Fibroblast of gingiva (primary cell): ENCODE data around the gene FRMD4A.
"Not testable (repeated sequence)": the region's sequence is repeated elsewhere in the genome, so short reads cannot be mapped to it uniquely, and the experiment has no call there.

Experiments
- DNase-seq: peaks from one replicate; pipeline ENCODE4 v3.0.0-alpha.2; 2011; ENCODE audit warnings: low read depth

The FRMD4A gene

DNA sequence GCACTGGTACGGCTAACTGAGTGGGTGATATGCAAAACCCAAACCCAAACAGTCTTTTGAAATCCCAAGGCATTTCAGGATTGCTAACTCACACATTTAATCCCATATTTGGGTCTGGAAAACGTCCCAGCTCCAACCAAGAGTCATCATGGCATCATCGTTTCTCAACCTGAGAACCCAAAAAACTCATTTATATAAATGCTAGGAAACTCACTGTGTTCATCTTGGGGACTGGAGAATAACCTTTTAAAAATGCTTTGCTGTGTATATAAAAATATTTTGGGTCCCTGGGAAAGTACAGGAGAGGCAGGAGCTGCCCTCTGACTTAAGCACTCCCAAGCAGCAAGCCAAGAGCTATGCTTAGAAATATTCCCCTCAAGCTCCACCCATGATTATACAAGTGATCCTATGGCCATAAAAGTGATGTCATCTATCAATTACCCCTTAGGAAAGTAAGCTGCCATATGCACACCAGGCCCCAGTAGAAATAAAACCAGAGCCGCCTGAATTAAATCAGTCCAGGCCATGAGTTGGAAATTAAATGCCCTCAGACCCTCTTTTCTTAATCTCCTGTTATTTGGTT lies 352.1 kb downstream of the FRMD4A start:
- peak; percentile 94 for DNase-seq

DNA sequence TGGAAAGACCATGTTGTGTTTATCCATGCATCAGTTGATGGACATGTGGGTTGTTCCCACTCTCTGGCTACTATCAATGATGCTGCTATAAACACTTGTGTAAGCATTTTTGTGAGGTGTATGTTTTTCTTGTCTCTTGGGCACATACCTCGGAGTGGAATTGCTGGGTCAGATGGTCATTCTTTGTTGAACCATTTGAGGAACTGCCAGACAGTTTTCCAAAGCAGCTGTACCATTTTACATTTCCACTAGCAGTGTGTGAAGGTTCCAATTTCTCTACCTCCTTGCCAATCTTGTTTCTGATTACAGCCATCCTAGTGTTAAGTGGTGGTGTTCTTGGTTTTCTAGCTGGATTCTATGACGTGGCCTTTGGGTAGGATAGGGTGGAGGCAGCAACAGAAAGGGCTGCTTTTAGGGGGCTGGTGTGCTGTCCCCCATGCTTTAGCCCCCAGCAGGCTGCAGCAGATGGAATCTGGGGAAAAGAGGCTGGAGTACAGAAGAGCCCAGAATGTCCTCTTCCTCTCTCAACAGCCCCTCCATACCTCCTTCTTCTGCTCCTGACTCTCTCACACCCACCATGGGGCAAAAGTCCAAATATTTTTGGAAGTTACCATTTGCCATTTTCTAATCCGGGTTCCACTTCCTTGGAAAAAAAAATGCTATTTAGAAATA lies 352.7 kb downstream of the FRMD4A start:
- DNase-seq, result peak; percentile 17

DNA sequence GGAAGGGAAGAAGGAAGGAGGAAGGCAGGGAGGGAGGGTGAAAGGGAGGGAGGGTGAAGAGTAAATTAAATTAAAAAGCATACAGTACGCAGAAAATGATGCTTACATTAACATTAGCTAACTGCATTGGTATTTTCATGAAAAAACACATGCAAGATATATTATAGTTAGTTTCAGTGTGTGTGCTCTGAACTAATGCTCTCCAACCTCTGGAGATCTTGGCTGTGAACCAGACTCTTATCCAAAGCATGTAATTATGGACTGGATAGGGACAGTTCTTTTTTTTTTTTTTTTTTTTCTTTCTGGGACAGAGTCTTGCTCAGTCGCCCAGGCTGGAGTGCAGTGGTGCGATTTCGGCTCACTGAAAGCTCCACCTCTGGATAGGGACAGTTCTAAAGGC lies 357.0 kb downstream of the FRMD4A start:
- DNase-seq, result no peak

DNA sequence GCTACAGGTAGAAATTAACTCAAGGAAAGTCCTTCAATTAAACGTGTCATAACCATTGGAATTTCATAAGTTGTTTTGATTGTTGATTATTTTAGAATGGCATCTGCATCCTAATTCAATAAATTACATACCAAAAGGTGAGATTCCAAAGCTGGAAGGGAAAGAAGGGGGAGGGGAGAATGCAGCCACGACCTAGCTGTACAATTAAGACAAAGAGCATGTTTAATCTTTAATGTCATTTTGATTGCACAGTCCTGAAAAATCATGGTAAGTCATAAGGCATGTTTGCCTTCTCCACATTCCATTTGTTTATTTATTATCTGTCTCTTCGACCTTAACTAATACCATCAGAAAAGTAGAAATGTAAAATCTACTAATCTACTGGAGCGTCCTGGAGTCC lies 358.1 kb downstream of the FRMD4A start:
- DNase-seq, result no peak

DNA sequence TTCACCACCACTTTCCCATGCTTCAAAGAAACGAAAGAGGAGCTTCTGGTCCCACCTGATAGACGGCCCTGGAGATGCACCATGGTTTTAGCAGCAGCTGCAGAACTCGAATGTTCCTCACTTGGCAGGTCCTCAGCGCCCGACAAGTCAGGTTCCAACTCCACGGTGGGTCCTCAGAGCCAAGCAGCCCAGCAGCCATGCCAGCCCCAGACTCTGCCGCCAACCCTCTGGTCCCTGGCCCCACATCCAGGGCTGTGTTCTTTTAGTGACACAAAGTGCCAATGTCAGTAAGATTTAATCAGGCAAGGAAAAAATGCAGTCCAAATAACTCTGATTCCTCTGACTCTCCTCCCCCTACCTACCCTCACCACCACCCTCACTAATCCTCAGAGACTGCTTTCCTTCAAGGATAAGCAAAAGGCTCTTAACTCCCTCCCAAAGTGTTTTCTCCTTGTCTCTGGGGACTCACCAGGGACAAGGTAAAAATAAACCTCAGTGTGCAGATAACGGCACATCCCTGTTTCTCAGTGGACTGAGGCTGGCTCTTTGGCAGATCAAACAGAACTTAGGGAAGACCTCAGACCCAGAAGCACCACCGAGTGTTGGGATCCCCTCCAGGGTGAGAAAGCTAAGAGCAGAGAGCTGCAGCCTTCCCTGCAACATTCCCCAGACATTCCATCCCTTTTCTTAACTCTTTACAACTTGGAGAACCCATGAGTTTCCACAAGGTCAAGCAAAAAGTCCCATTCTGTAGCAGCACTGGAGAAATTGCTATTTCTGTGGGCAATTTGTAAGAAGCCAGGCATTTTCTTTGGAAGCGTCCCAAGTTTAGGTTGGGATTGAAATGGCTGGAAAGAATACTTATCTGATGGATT lies 358.9 kb downstream of the FRMD4A start:
- DNase-seq, result no peak

DNA sequence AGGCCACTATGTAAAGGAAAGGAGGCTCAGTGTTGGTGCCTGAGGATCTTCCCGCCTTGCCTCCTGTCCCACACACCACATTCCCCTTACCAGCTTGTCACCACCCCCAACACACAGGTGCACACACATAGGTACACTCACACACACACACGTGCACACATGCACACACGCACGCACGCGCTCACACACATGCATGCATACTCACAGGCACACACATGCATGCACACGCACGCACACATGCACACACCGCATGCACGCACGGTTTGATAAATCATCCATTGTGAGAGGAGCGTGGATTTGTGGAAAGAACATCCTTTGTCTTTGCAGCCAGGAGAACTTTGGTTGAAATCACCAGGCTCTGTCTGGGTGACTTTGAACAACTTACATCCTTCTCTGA lies 359.8 kb downstream of the FRMD4A start:
- DNase-seq, result no peak

DNA sequence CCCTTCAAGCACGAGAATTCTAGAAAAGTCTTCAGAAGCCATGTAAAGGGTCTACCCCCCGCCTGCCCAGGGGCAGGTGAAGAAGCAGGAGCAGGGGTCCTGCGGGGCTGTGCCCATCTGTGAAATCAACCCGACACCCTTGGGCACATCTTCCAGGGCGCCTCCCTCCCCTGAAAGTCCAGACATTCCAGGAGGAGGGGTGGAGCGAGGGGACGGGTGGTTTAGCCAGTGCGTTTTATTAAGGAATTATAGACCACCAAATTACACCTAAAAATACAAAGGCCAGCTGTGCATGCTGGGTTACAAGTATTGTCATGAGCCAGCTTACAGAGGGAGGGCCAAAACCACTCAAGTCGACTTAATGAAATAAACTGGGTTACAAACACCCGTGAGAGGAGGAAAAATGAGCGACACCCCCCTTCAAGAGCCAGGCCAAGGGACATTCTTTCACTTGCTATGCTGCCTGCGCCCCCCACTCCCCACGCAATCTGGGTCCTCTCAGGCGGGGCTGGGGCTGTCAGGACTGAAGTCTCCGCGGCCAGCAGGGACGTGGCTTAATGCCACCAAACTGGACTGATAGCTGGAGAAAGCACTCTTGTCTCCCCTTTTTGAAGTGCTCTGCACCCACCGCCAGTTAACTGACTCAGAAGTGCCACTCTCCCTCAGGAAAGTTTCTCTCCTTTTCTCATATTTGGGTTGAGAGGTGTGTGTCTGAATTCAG lies 360.3 kb downstream of the FRMD4A start:
- no peak for DNase-seq

DNA sequence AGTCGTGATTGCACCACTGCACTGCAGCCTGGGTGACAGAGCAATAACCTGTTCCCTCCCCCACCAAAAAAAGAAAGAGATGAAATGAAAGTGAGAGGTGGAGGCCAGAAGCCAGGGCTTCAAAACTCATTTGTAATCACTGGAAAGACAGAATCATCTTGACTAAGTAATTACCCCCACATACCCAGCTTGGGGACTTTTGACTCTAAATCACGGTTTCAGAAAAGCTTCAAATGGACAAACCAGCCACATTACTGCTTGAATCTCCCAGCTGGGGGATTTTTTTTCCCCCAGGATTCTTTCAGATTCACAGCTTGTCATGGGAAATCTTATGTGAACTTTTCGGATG lies 361.0 kb downstream of the FRMD4A start:
- DNase-seq, result no peak

DNA sequence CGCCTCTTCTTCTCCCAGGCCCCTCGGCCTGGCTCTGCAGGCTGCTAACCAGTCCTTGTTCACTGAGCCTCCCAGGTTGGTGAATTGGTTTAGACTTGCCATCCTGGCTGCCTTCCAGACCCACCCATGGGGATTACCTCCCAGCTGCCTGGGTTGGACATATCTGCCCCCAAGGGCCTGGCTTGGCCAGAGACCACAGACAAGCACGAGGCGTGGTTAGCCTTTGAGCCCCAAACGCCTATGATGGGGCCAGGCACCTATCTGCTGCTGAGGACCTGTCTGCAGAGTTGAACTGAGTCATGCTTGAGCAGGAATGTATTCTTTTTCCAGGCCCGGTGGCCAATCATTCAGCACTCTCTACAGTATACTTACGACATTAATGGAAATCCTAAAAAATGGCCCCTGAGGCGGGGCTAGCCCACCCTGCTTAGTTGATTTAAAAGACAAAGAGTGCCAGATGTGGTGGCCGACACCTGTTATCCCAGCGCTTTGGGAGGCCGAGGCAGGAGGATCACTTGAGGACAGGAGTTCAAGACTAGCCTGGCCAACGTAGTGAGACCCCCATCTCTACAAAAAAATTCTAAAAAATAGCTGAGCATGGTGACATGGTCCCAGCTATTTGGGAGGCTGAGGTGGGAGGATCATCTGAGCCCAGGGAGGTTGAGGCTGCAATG lies 361.5 kb downstream of the FRMD4A start:
- no peak for DNase-seq

DNA sequence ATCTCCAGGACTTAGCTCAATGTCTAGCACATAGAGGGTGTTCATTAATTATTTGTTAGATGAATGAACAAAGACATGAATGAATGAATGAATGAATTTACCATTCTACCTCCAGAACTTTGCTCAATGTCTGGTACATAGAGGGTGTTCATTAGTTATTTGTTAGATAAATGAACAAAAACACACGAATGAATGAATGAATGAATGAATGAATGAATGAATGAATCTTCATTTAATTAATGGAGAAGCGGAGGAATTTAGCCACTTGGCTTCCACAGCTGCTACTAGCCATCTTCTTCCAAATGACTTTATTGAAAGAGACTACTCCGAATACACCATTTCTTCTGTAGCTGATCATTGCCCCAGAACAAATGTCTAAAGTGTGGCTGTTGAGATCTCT lies 368.9 kb downstream of the FRMD4A start:
- DNase-seq, result no peak

DNA sequence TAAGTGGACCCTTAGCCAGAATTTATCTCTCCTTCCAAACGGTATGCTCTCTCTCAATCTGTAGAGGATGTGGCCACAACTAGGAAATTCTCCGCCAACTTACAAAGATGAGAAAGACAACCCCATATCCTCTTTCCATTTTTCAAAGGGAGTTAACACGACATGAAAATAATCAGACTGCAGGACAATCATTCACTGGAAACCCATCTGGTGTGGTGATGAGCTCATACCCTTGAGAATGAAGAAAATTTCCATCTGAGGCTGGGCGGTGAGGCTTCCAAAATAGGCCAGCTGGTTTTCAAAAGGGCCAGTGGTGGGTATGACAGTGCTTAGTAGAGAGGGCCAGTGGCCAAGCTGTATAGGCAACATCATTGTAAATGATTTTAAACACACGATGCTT lies 369.6 kb downstream of the FRMD4A start:
- peak; percentile 94 for DNase-seq

DNA sequence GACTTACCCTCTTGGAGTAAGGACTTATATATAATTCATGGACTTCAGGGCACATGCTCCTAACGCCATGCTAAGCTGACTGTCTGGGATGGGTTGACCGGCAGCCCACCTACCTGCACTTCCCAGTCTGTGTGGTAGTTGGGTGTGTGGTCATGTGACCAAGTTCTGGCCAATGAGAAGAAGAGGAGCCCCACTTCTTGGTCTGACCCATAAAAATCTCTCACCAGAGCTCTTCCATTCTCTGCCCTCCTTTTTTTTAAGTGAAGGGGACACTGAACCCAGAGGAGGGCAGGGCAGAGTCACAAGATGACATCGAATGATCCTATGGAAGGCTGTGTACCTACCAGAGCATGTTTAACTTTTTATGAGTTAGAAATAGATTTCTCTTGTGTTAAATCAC lies 370.1 kb downstream of the FRMD4A start:
- DNase-seq, result no peak

DNA sequence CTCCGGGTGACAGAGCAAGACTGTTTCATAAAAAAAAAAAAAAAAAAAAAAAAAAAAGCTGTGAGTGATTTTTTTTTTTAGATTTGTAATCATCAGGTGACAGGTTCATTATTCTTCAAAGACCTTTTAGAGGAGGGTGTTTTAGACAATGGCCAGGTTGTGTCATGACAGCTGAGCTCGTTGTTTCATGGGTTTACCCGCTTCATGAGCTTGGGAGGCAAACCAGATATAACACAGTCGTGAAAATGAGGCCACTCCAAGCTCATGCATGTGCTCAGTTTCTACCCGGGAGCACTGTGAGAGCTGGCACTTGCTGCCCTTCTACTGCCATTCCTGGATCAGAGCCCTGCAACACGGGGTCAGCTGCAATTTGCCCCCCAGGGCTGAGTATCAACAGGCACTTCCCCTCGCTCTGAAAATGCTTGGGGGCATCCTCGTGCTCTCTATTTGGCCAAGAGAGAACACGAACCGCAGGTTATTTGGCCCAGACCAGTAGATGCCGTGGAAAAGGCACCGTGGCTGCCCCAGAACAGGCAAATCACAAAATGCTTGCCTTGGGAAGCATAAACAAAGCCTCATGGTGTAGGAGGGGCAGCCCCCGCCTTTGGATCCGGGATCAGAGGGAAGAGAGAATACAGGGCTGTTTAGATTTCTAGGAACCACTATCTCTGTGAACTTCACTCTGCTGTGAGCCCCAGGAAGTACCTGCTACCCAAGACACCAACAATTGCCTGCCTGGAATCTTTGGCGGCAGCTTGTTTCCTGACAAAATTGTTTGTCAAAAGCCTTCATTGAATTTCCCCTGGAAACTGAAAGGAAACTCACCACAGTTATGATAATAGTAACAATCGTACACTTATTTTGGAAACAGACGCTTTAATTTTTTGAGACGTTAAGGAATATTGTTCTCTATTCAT lies 371.0 kb downstream of the FRMD4A start:
- DNase-seq, result no peak

DNA sequence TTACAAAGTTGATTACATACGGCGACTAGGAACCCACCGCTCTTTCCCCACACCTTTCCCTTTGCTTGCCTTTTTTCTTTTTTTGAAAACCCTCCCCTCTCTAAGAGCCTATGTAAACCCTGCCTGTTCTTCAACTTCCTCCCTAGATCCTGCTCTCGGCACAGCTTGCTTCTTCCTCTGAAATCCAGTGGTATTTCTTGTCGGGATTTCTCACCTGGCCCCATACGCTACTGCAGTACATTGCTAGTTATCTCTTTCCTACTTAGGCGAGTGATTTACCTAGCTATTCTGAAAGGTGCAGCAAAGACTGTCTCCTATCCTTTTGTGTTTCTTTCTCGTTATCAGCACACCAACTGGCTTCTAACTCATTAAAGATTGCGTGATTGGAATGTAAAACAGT lies 372.9 kb downstream of the FRMD4A start:
- no peak for DNase-seq

DNA sequence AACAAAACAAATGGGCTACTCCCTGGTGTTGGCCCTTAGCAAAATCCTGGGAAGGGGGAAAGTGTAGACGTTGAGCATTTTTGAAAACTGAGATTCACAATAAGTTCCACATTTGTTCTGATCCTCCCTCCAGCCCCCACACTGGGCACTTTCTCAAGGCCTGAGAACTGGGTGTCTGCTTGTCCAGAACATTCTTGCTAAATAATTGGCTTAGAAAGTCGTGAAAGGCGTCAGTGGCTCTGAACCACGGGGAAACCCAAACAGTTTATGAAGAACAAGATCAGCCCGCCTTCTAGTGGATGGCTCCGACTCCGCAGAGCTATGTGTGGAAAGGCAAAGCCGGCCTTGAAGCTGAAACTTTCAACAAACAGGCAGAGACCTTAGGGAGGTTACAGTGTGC lies 373.9 kb downstream of the FRMD4A start:
- peak; percentile 98 for DNase-seq

DNA sequence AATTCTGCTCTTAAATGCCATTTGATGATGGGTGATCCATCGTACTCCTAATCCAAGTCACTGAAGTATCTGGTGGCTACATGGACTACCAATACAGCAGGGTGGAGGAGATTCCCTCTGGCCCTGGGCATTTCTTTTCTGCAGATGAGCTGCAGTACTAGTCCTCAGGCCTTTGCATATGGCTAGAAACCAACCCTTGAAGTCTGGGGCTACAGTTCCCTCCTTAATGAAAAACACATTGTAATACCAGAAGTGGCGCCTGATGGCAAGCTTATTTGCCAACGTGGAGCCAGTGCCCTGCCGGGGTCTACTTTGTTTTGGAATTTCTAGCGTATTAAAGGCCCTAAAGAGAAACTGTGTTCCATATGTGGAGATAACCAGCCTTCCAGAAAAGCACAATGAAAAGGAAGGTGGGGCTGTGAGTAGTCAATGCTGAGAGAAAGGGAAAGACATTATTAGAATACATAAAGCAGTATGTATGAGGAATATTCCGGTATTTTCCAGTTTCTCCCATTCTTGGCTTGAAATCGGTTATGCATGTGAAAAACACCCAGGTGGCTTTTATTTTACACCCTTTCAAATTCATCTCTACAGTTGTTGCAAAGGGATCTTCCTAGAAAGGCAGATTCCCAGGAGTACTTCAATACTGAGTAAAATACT lies 375.2 kb downstream of the FRMD4A start:
- peak; percentile 70 for DNase-seq

DNA sequence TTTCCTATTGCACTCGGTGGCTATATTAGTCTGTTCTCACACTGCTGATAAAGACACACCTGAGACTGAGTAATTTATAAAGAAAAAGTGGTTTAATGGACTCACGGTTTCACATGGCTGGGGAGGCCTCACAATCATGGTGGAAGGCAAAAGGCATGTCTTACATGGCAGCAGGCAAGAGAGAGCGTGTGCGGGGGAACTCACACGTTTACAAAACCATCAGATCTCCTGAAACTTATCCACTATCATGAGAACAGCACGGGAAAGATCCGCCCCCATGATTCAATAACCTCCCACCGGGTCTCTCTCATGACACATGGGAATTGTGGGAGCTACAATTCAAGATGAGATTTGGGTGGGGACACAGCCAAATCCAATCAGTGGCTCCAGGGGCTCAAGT lies 376.5 kb downstream of the FRMD4A start:
- DNase-seq, result not testable (repeated sequence)

DNA sequence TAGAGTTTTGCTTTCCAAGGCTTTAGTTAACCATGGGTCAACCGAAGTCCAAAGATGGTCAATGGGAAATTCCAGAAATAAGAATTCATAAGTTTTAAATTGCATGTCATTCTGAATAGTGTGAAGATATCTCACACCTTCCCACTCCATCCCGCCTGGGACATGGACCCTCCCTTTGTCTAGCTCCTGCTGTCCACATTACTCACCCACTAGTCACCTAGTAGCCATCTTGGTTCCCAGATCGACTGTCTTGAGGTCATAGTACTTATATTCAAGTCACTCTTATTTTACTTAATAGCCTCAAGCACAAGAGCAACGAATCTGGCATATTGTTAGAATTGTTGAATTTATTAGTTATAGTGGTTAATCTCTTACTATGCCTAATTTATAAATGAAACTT lies 377.4 kb downstream of the FRMD4A start:
- DNase-seq, result no peak

DNA sequence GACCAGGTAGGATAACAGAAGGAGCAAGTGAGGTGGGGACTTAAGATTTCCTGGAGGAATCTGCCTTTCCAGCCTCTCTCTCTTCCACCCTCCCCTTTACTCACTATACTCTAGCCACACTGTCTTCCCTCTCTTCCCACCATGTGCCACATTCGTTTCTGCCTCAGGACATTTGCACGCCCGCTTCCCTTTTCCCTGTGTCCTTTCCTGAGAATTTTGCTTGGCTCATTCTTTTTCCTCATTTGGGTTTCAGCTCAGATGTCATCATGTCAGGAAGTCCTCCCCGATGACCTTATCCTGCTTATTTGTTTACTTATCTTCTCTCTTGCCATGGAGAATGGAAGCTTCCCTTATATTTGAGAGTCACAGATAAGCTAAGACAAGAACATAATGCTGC lies 380.2 kb downstream of the FRMD4A start:
- DNase-seq, result no peak

DNA sequence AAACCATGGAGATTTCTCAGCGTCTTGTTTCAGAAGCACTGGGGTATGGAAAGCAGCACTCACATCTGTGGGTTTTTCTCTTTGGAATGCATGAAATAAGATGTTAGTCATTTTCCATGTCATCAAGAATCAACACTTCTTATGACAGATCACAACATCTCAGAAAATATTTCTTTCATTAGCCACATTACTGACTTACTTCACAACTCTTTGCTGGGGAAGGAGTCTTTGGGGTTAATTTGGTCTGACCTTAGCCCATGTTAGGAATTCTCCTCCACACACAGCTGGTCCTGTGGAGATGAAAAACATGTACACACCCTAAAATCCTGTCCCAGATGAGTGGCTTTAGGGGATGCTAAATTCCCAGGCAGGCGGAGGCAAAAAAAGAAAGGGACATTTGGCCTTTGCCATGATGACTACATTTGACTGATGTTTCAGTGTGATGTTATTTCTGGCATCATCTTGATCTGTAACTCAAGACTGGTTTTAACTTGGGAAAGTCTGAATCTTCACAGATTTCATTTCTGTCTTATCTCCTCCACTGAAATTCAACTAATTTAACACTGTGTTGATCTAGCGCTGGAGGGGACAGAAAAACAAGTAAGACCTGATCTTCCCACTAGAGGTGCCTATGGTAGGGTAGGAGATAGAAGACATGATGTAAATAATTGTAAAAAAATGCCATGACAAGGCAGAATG lies 380.7 kb downstream of the FRMD4A start:
- peak; percentile 86 for DNase-seq
